Measurements from ENCODE around the gene CFAP77.

Gene CFAP77

DNA sequence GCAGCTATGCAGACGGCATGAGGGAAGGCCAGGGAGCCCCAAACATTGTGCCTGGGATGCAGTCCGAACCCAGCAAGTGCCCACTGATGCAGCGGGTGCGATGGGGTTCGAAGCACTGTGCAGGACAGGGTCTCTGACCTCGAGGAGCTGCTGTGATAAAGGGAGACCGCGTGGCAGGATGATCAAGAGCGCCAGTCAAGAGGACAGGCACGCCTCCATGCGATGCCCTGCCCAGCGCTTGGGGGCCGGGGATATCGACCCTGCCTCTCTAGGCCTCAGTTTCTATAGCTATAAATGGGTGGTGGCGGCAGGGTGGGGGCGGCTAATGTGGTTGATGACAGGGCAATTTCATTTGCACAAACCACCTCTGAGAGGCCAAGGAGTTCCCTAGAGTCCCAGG lies 87.7 kb downstream of the CFAP77 start:
- no peak for DNase-seq

DNA sequence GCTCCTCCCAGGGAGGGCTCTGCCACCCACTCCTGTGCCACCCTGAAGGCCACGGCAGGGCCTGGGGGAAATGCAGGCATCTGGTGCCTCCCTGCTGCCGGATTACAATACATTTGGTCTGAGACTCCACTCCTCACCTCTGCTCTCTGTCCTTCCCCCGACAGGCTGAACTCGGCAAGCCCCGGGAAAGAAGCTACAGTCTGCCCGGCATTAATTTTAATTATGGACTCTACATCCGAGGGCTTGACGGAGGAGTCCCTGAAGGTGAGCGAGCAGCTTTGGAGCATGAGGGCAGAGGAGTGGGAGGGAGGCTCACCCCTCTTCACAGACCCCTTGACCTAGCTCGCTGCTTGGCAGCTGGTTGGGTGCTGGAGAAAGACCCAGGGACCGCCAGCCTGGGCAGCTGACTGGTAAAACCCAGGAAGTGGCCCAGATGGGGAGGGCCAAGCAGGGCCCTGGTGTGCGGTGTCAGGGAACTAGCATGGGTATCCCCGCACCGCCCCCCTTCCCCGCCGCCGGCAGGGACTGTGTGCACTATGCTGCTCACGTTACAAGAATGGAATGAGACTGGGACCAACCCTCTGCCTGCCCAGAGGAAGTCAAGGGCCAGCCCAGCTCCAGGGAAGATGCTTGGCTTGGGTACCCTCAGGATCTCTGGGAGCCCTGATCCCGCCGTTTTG lies 88.7 kb downstream of the CFAP77 start:
- peak in 1 of 2 experiments; percentile 55 for DNase-seq

DNA sequence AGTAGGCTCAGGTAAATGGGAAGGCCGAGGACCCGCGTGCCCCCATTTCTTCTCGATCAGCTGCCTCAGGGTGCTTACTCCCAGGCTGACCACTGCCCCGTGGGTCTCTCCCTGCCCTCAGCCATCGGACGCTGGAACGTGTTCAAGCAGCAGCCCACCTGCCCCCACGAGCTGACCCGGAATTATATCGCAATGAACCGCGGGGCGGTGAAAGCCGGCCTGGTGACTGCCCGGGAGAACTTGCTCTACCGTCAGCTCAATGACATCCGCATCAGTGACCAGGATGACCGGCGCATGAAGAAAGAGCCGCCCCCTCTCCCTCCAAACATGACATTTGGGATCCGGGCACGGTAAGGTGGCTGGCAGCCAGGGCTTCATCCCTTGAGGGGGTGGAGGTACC lies 89.2 kb downstream of the CFAP77 start:
- no peak for DNase-seq

DNA sequence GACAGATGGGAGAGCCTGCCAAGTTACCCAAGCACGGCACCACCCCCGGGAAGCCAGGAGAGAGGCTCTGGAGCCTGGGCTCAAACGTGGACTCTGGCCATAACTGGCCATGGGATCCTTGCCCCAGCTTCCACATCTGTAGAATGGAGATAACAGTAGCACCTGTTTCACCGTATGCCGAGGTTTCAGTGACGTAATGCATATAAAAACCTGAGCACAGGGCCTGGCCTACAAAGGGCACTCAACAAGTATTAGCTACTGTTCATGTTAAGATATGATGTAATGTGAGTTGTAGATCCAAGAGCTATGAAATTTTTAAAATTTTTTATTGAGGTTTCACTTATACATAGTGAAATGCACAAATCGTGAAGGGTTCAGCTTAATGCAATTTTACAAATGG lies 90.2 kb downstream of the CFAP77 start:
- no peak for DNase-seq

DNA sequence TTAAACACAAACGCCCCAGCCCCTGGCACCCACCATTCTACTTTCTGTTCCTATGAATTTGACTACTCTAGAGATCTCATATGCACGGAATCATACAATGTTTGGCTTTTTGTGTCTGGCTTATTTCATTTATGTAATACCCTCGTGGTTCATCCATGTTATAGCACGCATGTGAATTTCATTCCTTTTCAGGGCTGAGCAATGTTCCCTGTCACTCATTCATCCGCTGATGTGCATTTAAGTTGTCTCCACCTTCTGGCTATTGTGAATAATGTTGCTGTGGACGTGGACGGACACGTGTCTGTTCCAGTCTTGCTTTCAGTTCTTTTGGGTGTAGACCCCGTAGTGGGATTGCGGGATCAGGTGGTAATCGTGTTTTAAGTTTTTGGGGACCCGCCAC lies 92.5 kb downstream of the CFAP77 start:
- DNase-seq = no peak

DNA sequence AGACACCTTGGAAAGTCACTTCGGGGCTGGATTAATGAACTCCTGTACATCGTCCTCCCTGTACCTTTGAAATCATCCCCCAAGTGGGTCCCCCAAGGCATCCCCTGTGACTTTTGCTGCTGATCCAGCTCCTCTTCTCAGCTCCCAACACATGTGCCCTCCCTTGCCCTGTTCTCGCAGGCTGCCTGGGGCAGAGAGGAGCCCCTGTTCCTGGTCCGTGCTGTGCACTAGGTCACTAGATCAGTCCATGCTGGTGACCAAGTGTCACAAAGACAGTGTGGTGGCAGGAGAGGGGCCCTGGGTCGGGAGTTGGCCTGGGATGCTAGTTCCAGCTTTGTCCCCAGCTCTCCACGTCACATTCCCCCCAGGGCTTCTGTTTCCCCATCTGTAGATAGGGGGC lies 93.1 kb downstream of the CFAP77 start:
- no peak for DNase-seq

DNA sequence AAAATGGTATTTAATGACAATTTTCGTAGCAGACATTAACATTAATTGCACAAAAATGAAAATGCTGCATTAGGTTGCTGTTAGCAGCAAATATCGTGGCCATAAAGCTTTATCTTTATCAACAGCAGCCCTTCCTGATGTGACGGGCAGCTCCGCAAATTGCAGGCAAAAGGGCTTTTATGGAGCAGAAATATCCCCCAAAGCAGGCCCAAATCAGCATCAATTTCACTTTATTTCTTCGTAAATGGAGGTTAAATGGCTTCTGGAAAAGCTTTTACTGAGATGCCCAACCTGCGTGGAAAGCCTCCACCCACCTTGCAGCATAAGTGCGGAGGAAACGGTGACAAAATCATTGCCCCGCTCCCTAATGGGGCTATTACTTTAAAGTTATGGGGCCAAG lies 94.5 kb downstream of the CFAP77 start:
- DNase-seq = no peak

DNA sequence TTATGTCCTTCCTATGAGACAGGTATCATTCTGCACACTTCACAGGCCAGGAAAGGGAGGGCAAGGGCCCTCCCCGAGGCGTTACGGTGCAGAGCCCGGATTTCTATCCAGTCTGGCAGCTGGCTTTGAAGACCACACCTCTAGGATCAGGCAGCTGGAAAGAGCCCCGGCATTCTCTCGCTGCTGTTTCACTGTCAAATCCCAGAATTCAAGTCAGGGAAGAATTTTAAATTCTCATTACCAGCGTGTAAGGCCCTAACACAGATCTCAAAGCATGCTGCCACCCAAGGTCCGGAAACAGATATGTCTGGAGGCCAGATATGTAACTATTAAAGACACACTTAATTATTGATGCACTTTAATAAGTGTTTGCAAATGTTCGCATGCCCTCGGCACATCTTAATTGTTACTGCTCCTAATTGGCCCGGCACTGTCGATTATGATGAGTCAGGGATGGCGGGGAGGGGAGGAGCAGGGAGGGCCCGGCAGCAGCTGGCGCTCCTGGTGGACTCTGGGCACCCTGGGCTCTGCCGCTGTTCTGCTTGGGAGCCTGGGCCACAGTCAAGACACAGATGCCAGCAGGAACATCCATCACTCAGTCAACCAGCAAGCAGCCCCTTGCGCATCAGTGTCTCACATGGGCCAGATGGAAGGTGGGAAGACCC lies 96.1 kb downstream of the CFAP77 start:
- peak in 1 of 2 experiments; percentile 58 for DNase-seq

DNA sequence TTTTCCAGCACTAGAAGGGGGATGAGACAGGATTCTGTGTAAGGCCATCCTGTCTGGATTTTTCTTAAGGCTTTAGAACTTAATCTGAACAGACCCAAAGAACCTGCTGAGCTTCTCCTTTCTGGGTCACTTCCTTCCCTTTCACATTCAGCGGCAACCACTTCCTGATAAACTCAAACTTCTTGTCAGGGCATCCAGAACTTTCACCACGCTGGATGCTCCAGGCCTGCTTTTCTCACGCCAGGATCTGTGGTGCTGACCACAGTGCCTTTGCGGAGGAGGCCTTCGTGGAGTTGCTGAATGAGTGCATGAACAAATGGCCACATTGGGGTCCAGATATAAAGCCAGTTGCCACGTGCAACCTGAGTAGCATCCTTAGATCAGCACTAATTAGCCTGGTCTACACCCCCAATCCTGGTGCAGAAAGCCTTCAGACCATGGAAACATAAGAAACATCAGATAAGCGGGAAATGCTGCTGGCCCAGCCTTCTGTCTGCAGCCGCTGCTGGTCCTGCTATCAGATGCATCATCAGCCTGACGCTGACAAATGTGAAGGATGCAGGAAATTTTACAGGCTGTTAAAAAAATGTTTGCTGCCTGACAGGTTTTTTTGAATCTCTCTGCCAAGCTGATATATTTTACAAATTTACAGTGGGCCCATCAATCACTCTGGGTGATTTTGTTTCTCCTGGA lies 97.1 kb downstream of the CFAP77 start:
- DNase-seq = no peak

DNA sequence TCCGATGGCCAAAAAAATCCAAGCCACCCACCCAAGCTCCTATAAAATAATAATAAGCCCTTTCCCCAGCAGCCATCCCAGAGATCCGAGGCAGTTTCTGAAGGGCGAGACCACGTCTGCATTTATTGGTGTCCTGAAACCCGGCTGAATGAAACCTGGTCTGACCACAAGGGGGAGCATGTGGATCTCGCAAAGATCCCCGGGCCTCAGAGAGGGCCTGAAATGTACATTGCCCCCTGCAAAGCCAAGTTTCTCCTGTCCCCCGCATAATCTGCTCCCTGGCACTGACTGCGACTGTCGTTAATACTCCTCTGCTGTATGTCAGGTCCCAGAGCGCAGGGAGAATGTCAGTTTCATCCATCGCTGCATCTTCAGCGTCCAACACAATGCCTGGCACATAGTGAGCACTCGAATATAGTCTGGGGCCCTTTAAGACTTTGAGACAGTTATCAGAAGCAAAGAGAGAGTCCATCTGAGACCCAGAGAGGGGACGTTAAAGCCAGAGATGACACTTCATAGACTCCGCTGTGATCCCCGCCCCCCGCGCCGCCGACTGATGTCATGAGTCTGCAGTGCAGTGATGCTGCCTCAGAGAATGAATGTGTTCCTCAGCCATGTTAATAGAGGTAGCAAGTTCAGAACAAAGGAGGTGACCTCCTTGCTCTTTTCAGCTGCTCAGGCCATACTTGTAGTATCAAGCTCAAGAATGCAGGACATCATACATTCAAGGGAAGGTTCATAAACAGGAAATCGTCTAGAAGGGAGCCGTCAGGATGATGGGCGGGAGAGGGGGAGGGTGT lies 97.9 kb downstream of the CFAP77 start:
- DNase-seq = peak; percentile 50 to 74

DNA sequence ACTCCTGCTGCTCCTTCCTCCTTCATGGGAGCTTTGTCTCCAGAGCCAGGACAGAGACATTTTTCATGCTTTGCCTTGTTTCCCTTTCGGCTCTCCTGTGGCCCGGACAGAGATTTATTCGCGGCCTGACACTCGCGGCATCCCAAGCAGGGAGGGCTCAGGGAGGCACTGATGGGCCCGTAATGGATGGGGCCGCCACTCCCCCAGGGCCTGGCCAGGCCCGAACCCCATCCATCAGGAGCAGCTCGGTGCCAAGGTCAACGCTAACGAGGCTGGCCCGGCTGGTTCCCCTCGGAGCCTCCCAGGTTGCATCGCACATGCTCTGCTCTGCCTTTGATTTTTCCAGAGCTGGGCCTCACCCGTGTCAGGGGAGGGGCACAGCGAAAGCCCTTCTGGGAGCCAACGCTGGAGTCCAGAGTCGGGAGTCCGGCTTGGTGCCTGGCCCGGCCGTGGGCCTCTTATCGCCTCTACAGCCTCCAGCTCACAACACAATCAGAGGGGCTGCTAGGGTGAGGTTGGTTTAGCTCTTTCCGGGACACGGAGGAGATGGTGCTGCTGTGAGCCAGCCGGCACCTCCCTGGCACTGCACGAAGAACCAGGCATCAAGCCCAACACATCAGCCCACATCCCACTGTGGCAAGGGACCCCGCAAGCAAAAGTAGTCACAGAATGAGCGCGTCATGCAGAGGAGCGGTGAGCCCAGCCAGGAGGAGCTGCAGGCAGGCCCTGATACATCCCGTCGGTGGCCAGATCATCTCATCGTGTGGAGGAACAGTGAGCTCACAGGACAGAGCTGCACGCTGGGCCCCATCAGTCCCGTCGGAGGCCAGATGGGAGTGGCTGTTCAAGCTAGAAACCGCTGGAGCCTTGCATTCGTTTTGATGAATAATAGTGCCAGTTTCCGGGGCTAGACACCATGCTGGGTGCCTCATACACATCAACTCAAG lies 100.2 kb downstream of the CFAP77 start:
- DNase-seq = no peak

DNA sequence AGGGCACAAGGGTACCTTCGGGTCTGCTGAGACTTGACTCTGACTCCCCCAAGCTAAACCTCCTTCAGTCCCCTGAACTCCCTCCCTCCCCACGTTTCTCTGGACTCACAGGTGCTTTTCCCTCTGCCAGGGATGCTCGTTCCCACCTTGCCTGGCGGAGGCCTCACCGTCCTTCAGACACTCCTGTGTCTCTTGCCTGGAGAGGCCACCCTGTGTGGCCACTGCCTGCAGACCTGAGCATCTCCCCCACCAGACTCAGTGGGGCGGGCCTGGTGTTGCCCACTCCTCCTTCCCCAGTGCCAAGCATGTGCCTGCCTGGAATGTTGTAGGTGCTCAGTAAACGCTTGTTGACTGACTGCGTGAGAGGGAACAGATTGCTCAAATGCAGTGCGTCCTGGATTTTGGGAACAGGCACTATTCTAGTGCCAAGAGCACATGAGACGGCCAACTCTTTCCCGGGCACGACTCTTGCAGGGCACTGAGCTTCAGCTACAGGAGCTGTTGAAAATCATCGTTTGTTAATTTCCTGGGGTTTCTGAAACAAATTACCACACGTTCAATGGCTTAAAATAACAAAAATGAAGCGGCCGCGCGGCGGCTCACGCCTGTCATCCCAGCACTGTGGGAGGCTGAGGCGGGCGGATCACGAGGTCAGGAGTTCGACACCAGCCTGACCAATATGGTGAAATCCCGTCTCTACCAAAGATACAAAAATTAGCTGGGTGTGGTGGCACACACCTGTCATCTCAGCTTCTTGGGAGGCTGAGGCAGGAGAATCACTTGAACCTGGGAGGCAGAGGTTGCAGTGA lies 101.4 kb downstream of the CFAP77 start:
- DNase-seq = no peak

DNA sequence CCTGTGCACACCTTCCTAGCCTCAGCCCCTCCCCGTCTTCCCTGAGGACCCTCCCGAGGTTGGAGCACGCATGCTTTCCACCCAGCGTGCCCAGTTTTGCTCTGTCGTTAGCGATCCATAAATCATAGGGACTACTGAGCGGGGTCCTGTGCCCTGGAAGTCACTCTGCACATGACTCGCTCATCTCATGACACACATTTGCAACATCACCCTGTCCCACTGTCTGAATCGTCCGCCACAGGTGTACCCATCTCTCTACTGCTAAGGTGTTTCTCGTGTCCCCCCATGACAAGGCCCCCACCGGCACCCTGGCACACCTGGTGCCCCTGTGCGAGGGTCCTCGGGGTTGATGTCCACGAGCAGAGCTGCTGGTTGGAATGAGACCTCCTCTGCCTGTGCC lies 103.4 kb downstream of the CFAP77 start:
- DNase-seq = no peak

DNA sequence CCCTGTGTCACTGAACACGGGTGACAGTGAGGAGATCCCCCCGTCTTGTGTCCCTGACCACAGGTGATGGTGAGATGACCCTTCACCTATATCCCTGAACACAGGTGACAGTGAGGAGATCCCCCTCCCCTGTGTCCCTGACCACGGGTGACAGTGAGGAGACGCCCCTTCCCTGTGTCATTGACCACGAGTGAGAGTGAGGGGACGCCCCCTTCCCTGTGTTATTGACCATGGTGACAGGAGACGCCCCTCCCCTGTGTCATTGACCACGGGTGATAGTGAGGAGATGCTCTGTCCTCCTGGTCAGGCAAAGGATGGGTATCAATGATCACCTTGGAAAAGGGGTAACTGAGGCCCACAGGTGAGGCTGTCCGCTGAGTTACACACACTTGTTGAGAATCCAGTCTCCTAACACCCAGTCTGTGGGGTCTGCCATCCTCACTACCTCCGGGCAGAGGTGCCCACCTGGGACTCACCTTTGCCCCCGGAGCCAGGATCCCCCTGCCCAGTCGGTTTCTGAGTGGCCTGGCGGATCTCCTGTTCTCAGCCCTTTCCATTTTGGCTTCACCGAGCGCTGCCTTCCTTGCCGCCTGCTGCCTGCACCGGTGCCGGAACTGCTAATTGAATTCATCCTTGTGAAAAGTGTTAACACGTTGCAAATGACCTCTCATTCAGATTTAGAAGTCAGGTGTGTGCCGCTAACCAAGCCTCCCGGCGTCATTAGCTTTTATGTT lies 104.2 kb downstream of the CFAP77 start:
- no peak for DNase-seq

DNA sequence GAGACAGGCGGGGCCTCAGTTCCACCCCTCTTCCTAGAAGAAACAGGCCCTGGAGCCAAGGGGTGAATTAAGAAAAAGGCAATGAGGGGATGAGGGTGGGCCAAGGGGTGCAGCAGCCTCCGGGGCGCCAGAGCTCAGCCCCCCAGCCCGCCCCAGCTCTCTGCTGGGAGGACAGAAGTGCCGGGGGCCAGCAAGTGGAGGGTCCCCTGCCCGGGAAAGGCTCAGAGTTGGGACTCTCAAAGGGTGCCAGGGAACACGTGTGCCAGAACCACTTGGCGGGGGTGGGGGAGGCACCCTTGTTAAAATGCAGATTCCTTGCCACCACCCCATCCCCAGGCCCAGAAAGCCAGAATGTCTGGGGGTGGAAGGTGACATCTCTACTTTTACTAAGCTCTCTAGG lies 104.8 kb downstream of the CFAP77 start:
- DNase-seq = no peak

DNA sequence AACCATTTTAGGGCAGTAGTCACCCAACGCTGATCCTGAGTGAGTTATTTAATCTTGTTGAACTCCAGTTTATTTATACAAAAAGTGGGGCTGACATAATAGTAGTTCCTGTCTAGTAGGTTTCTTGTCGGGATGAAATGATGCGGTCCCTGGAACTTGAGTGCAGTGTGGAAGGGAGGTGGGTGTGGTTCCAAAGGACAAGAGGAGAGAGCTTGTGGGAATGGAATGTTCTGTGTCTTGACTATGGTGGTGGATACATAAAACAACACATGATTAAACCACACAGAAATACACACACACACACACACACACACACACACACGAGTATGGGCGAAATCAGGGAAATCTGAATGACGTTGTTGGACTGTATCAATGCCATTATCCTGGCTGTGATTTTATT lies 106.3 kb downstream of the CFAP77 start:
- DNase-seq = no peak

DNA sequence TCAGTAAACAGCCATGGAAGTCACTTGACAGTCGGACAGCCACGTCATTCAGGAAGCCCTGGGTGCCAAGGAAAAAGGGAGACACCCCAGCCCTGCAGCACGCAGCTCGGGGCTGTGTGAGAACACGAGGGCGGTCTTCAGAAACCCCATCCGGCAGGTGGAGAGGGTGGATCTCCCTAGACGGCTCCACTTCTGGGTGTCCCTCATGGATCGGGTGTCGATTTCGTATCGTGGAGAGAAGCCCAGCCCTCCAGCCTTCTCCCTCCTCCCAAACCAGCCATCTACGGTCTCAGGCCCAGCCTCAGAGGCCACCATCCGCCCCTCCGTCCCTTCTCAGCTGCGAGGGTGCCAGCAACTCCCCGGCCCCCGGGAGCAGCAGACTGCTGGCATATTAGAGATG lies 106.9 kb downstream of the CFAP77 start:
- DNase-seq = no peak

DNA sequence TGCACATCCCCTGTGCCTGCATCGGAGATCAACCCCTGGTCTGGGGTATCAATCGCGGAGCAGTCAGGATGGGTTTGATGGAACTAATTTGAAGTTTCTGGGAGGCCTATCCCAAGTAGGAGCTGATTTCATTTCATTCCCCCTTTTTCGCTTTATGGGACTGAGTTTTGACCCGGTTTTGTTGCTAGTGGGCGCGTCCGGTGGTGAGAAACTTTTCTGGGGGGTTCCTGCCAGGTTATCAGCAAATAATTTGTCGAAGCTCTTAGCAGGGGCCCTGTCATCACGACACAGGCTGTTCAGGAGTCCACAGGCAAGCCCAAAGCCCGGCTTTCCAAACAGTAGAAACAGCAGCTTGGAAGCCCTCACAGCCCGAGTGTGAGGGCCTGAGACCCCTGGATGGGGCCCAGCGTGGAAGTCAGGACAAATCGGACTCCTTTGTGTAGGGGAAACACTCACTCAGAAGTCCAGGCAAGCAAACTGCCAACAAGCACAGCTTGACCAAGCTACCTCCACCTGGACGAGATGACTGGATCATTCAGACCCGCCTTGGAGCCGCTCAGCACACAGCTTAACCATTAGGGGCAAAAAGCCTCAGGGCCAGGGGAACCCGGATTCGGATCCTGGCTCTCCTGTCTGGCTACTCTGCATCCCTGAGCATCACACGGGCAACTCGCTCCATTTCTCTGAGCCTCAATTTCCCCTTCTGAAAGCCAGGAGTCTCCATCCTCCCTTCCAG lies 108.0 kb downstream of the CFAP77 start:
- no peak for DNase-seq

DNA sequence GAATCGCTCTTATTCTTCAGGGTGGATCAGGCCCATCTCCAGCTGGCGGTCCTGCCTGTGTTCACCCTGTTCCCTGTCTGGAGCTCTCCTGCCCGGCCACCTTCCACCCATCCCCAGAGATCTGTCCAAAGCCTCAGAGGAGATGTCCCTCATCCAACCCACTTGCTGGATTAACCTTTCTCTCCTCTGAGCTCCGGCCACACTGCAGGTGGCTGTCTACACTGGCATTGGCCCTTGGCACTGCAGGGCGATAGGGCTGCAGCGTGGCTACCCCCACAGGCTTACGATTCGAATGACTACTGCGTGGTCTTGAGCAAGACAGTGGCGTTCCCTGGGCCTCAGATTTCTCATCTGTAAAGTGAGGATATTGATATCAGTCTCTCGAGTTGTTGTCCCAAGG lies 108.6 kb downstream of the CFAP77 start:
- no peak for DNase-seq

DNA sequence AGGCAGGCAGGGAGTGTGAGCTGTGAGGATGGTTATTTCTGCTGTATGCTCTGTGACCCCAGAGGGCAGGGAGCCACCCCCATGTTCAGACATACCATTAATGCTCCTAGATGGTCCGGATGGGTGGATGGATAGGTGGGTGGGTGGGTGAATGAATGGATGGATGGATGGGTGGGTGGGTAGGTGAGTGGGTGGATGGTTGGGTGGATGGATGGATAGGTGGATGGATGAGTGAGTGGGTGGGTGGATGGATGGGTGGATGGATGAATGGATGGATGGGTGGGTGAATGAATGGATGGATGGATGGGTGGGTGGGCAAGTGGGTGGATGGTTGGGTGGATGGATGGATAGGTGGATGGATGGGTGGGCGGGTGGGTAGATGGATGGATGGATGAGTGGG lies 109.0 kb downstream of the CFAP77 start:
- no peak for DNase-seq

All from NCI-H524 (cell line).